H1 (cell line): ENCODE results near the gene RALY. TPM values are rescaled to one million over a fixed set of nuclear protein-coding genes. Genes with fewer than 3 reads are reported as not detected.

Experiments used
- CTCF ChIA-PET: fragments of 300-600 bp; sonication (Branson Sonifier 250); formaldehyde crosslinking; loops from one replicate; lab custom pipeline; 2021; ENCODE audit not compliant: partially characterized antibody; lab: Charles Lee
- POLR2A ChIA-PET: fragments of 300-600 bp; sonication (Branson Sonifier 250); formaldehyde crosslinking; loops from one replicate; lab custom pipeline; 2021; ENCODE audit warnings: inconsistent platforms; ENCODE audit not compliant: partially characterized antibody; lab: Charles Lee
- DNase-seq, 2 experiments: peaks; one replicate each; pipeline versions ENCODE4 v3.0.0 to v3.0.0-alpha.2; 2010 to 2022; ENCODE audit warnings: low spot score in 2 of 2, low read depth in 1 of 2, mixed read lengths in 1 of 2
- FAIRE-seq: peaks from 2 replicates; lab custom pipeline; 2011; peaks lifted over from hg19 to GRCh38; lab: Jason Lieb, UNC
- H2AFZ ChIP-seq: 2 replicates; pipeline ENCODE4 v1.8.1; 2012; ENCODE audit warnings: low read length, inconsistent platforms
- H2AK5ac ChIP-seq: 2 replicates; pipeline ENCODE4 v1.6.1; 2013; ENCODE audit warnings: low read depth, low read length
- H2BK120ac ChIP-seq: replicated peaks from 2 replicates; pipeline ENCODE3; 2013; ENCODE audit warnings: low read depth, low read length, inconsistent platforms
- H2BK12ac ChIP-seq: 2 replicates; pipeline ENCODE4 v1.6.1; 2013; ENCODE audit warnings: low read depth, low read length
- H2BK15ac ChIP-seq: 2 replicates; pipeline ENCODE4 v1.6.1; 2013; ENCODE audit warnings: low read length
- H2BK20ac ChIP-seq: 2 replicates; pipeline ENCODE4 v1.6.1; 2013; ENCODE audit warnings: low read length
- H2BK5ac ChIP-seq: 2 replicates; pipeline ENCODE4 v1.6.1; 2013; ENCODE audit warnings: low read depth, low read length
- H3K14ac ChIP-seq: 2 replicates; pipeline ENCODE4 v1.6.1; 2013; ENCODE audit warnings: inconsistent platforms; ENCODE audit not compliant: insufficient read length
- H3K18ac ChIP-seq: 2 replicates; pipeline ENCODE4 v1.6.1; 2013; ENCODE audit warnings: low read length; ENCODE audit errors: extremely low read depth
- H3K23ac ChIP-seq: 2 replicates; pipeline ENCODE4 v1.6.1; 2013; ENCODE audit warnings: inconsistent platforms; ENCODE audit not compliant: insufficient read length
- H3K23me2 ChIP-seq: 2 replicates; pipeline ENCODE4 v1.6.1; 2013; ENCODE audit warnings: low read depth, low read length
- H3K27ac ChIP-seq: 2 replicates; pipeline ENCODE4 v1.6.1; 2011; ENCODE audit warnings: low read depth, low read length, inconsistent platforms
- H3K27me3 ChIP-seq, 4 experiments: replicated peaks in 1 of 4; 1 replicate in 1 of 4; 2 replicates in 3 of 4; pipeline versions ENCODE4 v1.6.1 to v1.8.1; 2011 to 2013; ENCODE audit warnings: low read length in 3 of 4, mild to moderate bottlenecking in 3 of 4, inconsistent platforms in 2 of 4, mixed read lengths in 2 of 4, moderate library complexity in 1 of 4; ENCODE audit not compliant: control insufficient read depth in 3 of 4, insufficient read depth in 3 of 4; ENCODE audit errors: extremely low read depth in 1 of 4
- H3K36me3 ChIP-seq, 4 experiments: 2 replicates each; pipeline versions ENCODE4 v1.6.1 to v1.8.1; 2011 to 2013; ENCODE audit warnings: mild to moderate bottlenecking in 4 of 4, low read length in 3 of 4, moderate library complexity in 2 of 4, control low read depth in 1 of 4, inconsistent platforms in 1 of 4; ENCODE audit not compliant: insufficient read depth in 4 of 4, control insufficient read depth in 2 of 4
- H3K4ac ChIP-seq: replicated peaks from 2 replicates; pipeline ENCODE3; 2013; ENCODE audit warnings: low read length, low read depth, mixed read lengths, inconsistent platforms; ENCODE audit not compliant: insufficient read length
- H3K4me1 ChIP-seq, 4 experiments: replicated peaks in 1 of 4; 1 replicate in 1 of 4; 2 replicates in 3 of 4; pipeline versions ENCODE4 v1.6.1 to v1.8.1; 2011 to 2013; ENCODE audit warnings: low read length in 3 of 4, inconsistent platforms in 2 of 4, mixed read lengths in 1 of 4; ENCODE audit not compliant: insufficient read depth in 4 of 4, control insufficient read depth in 3 of 4
- H3K4me2 ChIP-seq, 2 experiments: 2 replicates each; pipeline versions ENCODE4 v1.6.1 to v1.8.1; 2011 to 2013; ENCODE audit warnings: low read depth in 2 of 2, low read length in 2 of 2, control low read depth in 1 of 2, inconsistent platforms in 1 of 2, mild to moderate bottlenecking in 1 of 2; ENCODE audit not compliant: insufficient read depth in 1 of 2
- H3K4me3 ChIP-seq, 4 experiments: fragments of 200-600, 300-600 bp in 1 of 4; sonication (generic), shearing (Covaris generic), sonication (Bioruptor Twin) in 1 of 4; 2 replicates each; pipeline versions ENCODE4 v1.5.1 to v1.8.1; 2011 to 2016; ENCODE audit warnings: low read length in 4 of 4, low read depth in 3 of 4, control low read depth in 2 of 4, inconsistent platforms in 2 of 4, mild to moderate bottlenecking in 2 of 4, mixed read lengths in 1 of 4, moderate library complexity in 1 of 4; ENCODE audit not compliant: insufficient read depth in 2 of 4; ENCODE audit errors: extremely low read depth in 1 of 4
- H3K56ac ChIP-seq: replicated peaks from 2 replicates; pipeline ENCODE3; 2013; ENCODE audit warnings: low read depth, mild to moderate bottlenecking, mixed read lengths, low read length, inconsistent platforms; ENCODE audit not compliant: insufficient read length
- H3K79me1 ChIP-seq: 2 replicates; pipeline ENCODE4 v1.6.1; 2013; ENCODE audit warnings: low read depth, low read length, control low read depth
- H3K79me2 ChIP-seq, 2 experiments: 2 replicates each; pipeline versions ENCODE4 v1.6.1 to v1.8.1; 2012 to 2013; ENCODE audit warnings: low read length in 2 of 2, mild to moderate bottlenecking in 2 of 2, inconsistent platforms in 1 of 2; ENCODE audit not compliant: insufficient read depth in 2 of 2, control insufficient read depth in 1 of 2
- H3K9ac ChIP-seq, 4 experiments: replicated peaks in 1 of 4; 1 replicate in 1 of 4; 2 replicates in 3 of 4; pipeline versions ENCODE4 v1.6.1 to v1.8.1; 2011 to 2013; ENCODE audit warnings: low read depth in 3 of 4, low read length in 3 of 4, control low read depth in 2 of 4, mild to moderate bottlenecking in 2 of 4, moderate library complexity in 2 of 4, inconsistent platforms in 1 of 4; ENCODE audit errors: extremely low read depth in 1 of 4
- H3K9me3 ChIP-seq, 2 experiments: 2 replicates each; pipeline versions ENCODE4 v1.6.1 to v1.8.1; 2012 to 2013; ENCODE audit warnings: mild to moderate bottlenecking in 2 of 2, moderate library complexity in 2 of 2, control low read depth in 1 of 2, inconsistent platforms in 1 of 2, low read depth in 1 of 2, low read length in 1 of 2, mixed read lengths in 1 of 2; ENCODE audit not compliant: insufficient read depth in 2 of 2
- H4K20me1 ChIP-seq, 2 experiments: replicated peaks in 1 of 2; 2 replicates each; pipeline versions ENCODE3 to v1.8.1; 2011 to 2013; ENCODE audit warnings: inconsistent platforms in 2 of 2, low read length in 2 of 2, mild to moderate bottlenecking in 1 of 2; ENCODE audit not compliant: insufficient read depth in 2 of 2, control insufficient read depth in 1 of 2
- H4K5ac ChIP-seq: 2 replicates; pipeline ENCODE4 v1.6.1; 2013; ENCODE audit warnings: low read length, low read depth, mixed read lengths, inconsistent platforms; ENCODE audit not compliant: insufficient read length
- H4K8ac ChIP-seq: 2 replicates; pipeline ENCODE4 v1.8.0; 2013; ENCODE audit warnings: mild to moderate bottlenecking, moderate library complexity, low read length, inconsistent platforms; ENCODE audit not compliant: insufficient read depth; ENCODE audit errors: extremely low read depth
- H4K91ac ChIP-seq: replicated peaks from 2 replicates; pipeline ENCODE3; 2013; ENCODE audit warnings: low read length, mixed read lengths, inconsistent platforms; ENCODE audit not compliant: insufficient read length
- KDM1A ChIP-seq: fragments of 200-600, 300-600 bp; sonication (generic); IDR thresholded peaks from 2 replicates; pipeline ENCODE4 v1.7.1; 2016; ENCODE audit warnings: mild to moderate bottlenecking, low read length, borderline replicate concordance
- POLR2AphosphoS5 ChIP-seq: IDR thresholded peaks from 2 replicates; pipeline ENCODE4 v1.6.1; 2011; ENCODE audit warnings: low read depth, low read length
- TEAD4 ChIP-seq: IDR thresholded peaks from 2 replicates; pipeline ENCODE4 v1.6.1; 2012; ENCODE audit warnings: low read depth, low read length, inconsistent platforms, mixed read lengths
- WGBS, 2 experiments: shearing (Covaris generic) in 1 of 2; methylation state at CpG; one replicate each; pipeline versions ENCODE4 v1.1.6 to v1.1.7; 2013 to 2015; ENCODE audit warnings: low lambda C conversion rate in 2 of 2, mixed read lengths in 2 of 2, inconsistent platforms in 1 of 2, low coverage in 1 of 2, missing lambda C conversion rate in 1 of 2; ENCODE audit not compliant: insufficient replicate concordance in 2 of 2, insufficient coverage in 1 of 2, insufficient read length in 1 of 2; ENCODE audit errors: extremely low coverage in 1 of 2, missing lambda C conversion rate in 1 of 2; 5-methylcytosine and 5-hydroxymethylcytosine counted together
- polyA plus RNA-seq, 7 experiments: library from polyadenylated mRNA; depleted of rRNA in 3 of 7; stranded (reverse) in 5 of 7; unstranded in 2 of 7; fragments of >200 nt in 5 of 7; fragments of 200-250 nt in 2 of 7; gene quantifications; 1 replicate in 5 of 7; 2 replicates in 1 of 7; 4 replicates in 1 of 7; pipeline versions ENCODE4 v1.2.1 to v1.2.3, GENCODE V29; 2011 to 2013; ENCODE audit warnings: missing spikeins in 2 of 7, mixed read lengths in 2 of 7
- total RNA-seq: library from RNA; stranded (reverse); fragmentation: NEBNext Ultra II Directional; extraction: Animal tissue kit (Norgen Biotek cat#: 25700); gene quantifications from 2 replicates; pipeline ENCODE4 v1.2.1, GENCODE V29; 2021

Gene RALY
- total and polyA plus RNA-seq, 2 of the 8 experiments (the other 6 are each of a cell fraction or from before 2014, with no cell fraction given), result 133 to 148 TPM

- Histone ChIP-seq H3K4me2 (peak overlapping the region; percentile 14 to 28; a peak in 3 of 4 replicates), H3K4ac (no peak overlapping the region), H3K79me2 (peaks cover 40 to 82% of the 10 kb centered on the region in 2 experiments), H3K79me1 (peaks cover 5% of the 10 kb centered on the region; the same call in 1 of the 2 replicates), H2BK12ac (no peak overlapping the region), H3K27me3 (no peaks in the 10 kb centered on the region), H3K27ac (no peak overlapping the region), H2AK5ac (no peak overlapping the region), H4K8ac (no peak overlapping the region), H3K36me3 (peaks cover 13 to 44% (median 25%) of the 10 kb centered on the region in 4 experiments), H2AFZ (no peak overlapping the region), H2BK20ac (no peak overlapping the region), H3K23ac (no peak overlapping the region)
- DNase-seq (no peak), FAIRE-seq (no peak)
- ChIA-PET CTCF (interaction anchor here (0.6 to 1.8 kb wide), 4 partner anchors 21 to 285 kb away, joined by 3 to 4 read pairs (median 3); no protein-coding TSS in a partner anchor), POLR2A (interaction anchor here (0.5 to 11.7 kb wide), 14 partner anchors 9 to 182 kb away, joined by 3 to 236 read pairs (median 4); no protein-coding TSS in a partner anchor)
- WGBS, 2 experiments, result 90% methylated on average over 4 of the region's 4 CpGs; no CpG with 5 or more reads in 1 of the 2 experiments
- TF ChIP-seq POLR2AphosphoS5 (0 out of 2 replicates have a peak, but pooled peaks have one; percentile 19), TEAD4 (no peak), KDM1A (no peak)
- TF ChIP-seq, all 59 proteins: peak for 1
- peak overlapping the region in 1 of 4 experiments; percentile 34; a peak in 2 of 8 replicates for H3K4me3 ChIP-seq
- H4K91ac ChIP-seq, result no peak overlapping the region
- peaks cover 9% of the 10 kb centered on the region for H3K23me2 ChIP-seq
- no peak overlapping the region for H2BK5ac ChIP-seq
- H4K5ac ChIP-seq, result no peak overlapping the region
- no peak overlapping the region for H3K56ac ChIP-seq
- no peaks in the 10 kb centered on the region for H3K9me3 ChIP-seq
- H3K14ac ChIP-seq, result no peak overlapping the region
- H3K9ac ChIP-seq, result no peak overlapping the region
- no peak overlapping the region for H2BK120ac ChIP-seq
- H3K18ac ChIP-seq, result no peak overlapping the region
- H3K4me1 ChIP-seq, result peaks cover 0 to 6% (median 0%) of the 10 kb centered on the region in 4 experiments; a peak in 3 of 7 replicates
- H2BK15ac ChIP-seq, result no peak overlapping the region
- H4K20me1 ChIP-seq, result peaks cover 29 to 32% of the 10 kb centered on the region in 2 experiments
Measured at GRCh38 chr20:34108616-34109174, 115.0 kb downstream of the RALY start.
